ENCODE results near the gene ZNF579.
"Not testable (repeated sequence)": the region's sequence is repeated elsewhere in the genome, so short reads cannot be mapped to it uniquely, and the experiment has no call there.

Gene ZNF579

DNA sequence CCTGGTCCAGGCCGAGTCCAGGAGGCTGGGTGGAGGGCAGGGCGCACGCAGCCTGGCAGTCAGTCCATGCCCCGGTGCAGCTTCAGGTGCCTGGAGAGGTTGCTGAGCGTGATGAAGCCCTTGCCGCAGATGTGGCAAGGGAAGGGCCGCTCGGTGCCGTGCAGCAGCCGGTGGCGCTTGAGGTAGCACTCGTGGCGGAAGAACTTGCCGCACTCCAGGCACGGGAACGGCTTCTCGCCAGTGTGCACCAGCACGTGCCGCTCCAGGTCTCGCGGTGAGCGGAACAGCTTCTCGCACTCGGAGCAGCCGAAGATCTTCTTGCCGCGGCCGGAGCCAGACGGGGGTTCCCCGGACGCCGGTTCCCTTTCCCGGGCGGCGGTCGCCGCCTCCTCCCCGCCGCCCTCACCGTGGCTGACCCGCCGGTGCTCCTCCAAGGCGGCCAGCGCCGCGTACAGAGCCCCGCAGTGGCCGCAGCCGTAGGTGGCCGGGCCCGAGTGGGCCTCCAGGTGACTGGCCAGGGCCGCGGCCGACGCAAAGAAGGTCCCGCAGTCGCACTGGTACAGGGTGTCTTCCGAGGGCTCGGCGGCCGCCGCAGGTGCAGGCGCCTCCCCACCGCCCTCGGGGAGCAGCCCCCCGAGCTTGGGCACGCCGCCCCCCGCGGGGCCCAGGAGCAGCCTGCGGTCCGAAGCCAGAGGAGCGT is 11.9 kb upstream of the ZNF579 start:
- DNase-seq: no peak

DNA sequence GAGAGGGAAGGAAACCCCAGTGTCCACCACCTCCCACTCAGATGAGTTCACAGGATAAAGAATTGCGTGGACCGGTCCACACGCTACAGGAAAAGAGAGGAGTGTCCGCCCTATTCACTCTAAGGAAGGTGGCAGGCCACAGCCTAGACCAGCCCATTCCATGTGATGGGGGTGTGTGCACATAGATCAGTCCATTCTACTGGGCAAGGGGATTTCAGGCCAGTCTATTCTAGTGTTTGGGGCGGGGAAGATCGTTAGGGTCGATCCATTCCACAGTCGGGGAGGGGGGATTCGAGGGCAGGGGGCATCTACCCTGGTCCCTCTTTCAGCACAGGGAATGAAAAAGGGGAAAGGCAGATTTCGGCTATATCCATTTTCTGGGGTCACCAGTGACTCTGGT is 10.9 kb upstream of the ZNF579 start:
- DNase-seq: no peak

- DNase-seq: no peak
Measured at GRCh38 chr19:55590617-55591016, 10.0 kb upstream of the ZNF579 start.

- no peak for DNase-seq
Measured at GRCh38 chr19:55590109-55590508, 9.5 kb upstream of the ZNF579 start.

DNA sequence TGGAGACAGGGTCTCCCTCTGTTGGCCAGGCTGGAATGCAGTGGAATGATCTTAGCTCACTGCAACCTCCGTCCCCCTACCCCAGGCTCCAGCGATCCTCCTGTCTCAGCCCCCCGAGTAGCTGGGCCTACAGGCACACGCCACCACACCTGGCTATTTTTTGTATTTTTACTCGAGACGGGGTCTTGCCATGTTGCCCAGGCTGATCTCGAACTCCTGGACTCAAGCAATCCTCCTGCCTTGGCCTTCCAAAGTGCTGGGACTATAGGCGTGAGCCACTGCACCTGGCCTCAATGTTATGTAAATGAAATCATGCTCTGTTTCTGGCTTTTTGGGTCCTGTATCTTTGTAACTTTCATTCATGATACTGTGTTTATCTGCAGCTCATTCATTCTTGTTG is 8.1 kb upstream of the ZNF579 start:
- DNase-seq: no peak

GRCh38 chr19:55586976-55587668 is 6.5 kb upstream of the ZNF579 start:
- peak; percentile 89 to 90 for DNase-seq

DNA sequence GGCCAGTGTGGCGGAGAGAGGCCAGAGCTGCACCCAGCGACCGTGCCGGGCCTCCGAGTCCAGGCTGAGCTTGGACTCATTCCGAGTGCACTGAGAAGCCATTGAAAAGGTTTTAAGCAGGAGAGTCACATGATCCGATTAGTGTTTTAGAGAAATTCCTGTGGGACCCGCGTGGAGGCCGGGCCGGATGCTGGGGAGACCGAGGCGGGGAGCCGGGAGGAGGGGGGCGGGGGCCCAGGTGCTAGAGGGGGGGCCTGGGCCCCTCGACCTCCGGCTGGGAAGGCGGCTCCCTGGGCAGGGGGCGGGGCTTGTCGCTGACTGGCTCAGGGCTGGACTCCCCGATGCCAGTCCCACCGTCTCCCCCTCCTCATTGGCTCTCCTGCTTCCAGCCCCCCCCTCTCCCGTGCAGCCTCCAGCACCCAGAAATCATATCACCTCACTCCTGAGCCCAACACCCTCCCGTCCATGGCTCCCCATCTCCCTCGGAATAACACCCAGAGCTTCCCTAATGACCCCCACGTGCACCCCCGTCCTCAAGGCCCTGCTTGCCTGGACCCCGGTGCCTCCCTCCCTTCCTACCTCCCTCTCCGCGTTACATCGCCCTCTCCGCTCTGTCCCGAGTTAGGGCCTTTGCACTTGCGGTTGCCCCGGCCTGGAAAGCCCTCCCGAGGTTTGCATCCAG is 5.2 kb upstream of the ZNF579 start:
- peak; percentile 46 to 62 for DNase-seq

- no peak for DNase-seq
Measured at GRCh38 chr19:55584871-55585270, 4.2 kb upstream of the ZNF579 start.

DNA sequence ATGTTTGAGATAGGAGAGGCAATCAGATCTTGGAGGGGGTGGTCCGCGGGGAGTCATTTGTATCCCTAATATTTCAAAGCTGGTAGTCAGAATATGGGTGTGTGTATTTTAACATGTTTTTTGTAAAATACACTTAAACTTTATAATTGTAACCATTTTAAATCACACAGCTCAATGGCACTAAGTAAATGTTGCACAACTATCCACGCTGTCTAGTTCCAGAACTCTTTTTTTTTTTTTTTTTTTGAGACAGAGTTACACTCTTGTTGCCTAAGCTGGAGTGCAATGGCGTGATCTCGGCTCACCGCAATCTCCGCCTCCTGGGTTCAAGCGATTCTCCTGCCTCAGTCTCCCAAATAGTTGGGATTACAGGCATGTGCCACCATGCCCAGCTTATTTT is 3.2 kb upstream of the ZNF579 start:
- not testable (repeated sequence) for DNase-seq

DNA sequence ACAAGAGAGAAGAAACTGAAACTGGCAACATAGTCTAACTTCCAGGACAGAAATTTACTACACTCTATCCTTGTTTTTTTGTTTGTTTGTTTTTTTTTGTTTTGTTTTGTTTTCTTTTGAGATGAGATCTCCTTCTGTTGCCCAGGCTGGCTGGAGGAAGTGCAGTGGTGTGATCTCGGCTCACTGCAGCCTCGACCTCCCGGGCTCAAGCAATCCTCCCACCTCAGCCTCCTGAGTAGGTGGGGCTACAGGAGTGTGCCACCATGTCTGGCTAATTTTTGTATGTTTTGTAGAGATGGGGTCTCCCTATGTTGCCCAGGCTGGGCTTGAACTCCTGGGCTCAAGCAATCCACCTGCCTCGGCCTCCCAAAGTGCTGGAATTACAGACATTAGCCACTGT is 1.6 kb upstream of the ZNF579 start:
- DNase-seq: not testable (repeated sequence)

- no peak for DNase-seq
Measured at GRCh38 chr19:55581823-55582223, 1.2 kb upstream of the ZNF579 start.

DNA sequence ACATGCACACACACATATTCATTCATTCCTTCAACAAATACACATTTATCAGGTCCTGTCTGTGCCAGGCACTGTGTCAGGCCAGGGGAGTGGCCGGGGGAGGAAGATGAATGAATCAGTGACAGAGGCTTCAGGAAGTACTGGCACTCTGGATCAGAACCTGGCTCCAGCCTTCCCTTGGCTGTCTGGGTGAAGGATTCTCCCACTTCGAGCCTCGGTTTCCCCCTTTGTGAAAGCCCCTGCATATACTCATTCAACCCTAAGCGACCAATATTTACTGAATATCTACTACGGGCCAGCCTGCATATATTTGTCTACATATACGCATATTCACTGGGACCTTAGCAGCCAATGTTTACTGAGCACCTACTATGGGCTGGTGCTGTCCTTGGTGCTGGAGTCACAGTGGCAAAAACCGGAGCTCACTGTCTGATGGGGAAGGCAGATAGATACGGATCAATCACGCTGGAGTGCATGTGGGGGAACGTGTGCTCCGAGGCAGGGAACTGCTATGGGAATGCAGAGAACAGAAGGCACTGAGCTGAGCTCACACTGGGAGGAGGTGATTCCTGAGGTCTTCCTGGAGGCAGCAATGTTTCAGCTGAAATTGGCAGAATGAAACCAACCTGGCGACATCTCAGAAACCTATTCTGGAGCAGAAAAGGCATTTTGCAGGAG is 636 bp upstream of the ZNF579 start:
- DNase-seq: no peak

GRCh38 chr19:55579766-55580621 is 654 bp downstream of the ZNF579 start:
- no peak for DNase-seq

DNA sequence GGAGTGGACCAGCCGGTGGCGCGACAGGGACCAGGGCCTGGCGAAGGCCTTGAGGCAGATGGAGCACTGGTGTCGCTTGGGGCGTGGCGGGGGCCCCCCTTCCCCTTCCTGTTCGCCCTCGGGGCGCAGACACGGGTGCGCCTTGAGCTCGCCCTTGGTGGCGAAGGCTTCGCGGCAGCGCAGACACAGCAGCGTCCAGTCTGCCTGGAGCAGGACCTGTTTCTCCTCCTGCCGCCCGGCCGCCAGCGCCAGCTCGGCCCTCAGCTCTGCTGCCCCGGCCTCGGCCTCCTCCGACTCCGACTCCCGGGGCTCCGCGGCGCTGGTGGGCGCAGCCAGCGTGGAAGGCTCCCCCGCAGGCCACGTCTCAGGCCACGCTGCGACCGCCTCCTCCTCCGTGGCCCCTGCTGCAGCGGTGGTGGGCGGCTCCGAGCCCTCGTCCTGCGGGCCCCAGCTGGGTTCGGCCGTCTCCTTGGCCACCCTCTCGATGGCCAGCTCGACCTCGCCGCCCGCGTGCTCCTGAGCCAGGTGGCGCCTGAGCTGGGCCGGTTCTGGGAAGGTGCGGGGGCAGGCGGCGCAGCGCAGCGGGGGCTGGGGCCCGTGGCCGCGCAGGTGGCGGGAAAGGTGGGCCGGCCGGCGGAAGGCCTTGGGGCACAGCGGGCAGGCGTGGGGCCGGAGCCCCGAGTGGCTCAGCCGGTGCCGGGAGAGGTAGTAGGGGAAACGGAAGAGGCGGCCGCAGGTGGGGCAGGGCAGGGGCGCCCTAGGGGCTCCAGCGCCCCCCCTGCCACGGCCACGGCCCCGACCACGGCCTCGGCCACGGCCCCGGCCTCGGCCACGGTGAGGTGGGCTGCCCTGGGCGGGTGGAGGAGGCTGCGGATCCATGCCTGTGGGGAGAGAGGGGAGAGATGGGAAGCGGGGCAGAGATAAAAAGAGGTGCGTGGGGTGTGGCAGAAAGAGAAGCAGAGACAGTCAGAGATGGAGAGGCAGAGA is 1.6 kb downstream of the ZNF579 start:
- no peak for DNase-seq

DNA sequence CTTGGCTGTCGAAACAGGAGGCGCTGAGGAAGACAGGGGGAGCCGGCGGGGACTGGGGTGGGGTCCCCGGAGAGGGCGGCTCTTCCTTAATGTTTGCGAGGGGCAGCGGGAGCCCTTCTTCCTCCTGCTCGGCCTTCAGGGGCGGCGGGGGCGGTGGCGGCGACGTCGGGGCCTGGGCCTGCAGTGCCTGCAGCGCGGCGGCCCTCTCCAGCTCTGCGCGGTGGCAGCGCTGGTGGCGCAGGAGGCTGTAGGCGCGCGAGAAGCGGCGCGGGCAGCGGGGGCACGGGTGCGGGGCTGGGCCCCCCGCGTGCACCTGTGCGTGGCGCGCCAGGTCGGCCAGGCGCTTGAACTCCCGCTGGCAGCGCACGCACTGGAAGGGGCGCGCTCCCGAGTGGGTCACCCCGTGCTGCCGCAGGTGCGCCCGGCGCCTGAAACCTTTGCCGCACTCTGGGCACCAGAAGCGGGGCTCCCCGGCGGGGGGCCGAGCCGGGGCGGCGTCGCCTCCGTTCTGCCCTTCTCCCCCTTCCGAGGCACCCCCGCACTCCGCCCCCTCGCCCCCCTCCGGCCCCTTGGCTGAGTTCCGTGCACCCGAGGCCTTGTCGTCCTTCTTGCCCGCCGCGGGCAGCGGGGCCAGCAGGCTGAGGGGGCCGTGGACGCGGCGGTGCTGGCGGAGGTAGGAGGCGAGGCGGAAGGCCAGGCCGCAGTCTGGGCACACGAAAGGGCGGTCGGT is 2.5 kb downstream of the ZNF579 start:
- no peak for DNase-seq

DNA sequence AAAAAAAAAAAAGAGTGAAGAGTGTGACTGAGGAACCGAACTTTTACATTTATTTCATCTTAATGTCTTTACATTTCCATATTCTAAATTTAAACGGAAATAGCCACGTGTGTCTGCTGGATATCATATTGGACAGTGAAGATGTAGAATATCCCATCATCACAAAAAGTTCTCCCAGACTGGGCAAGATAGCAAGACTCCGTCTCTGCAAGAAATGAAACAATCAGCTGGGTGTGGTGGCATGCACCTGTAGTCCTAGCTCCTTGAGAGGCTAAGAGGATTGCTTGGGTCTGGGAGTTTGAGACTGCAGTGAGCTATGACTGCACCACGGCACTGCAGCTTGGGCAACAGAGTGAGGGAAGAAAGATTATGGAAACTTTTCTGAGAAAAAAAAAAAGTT is 3.9 kb downstream of the ZNF579 start:
- DNase-seq: no peak

- not testable (repeated sequence) for DNase-seq
Measured at GRCh38 chr19:55573929-55574328, 6.7 kb downstream of the ZNF579 start.

GRCh38 chr19:55569477-55569876 is 11.2 kb downstream of the ZNF579 start:
- not testable (repeated sequence) for DNase-seq

DNA sequence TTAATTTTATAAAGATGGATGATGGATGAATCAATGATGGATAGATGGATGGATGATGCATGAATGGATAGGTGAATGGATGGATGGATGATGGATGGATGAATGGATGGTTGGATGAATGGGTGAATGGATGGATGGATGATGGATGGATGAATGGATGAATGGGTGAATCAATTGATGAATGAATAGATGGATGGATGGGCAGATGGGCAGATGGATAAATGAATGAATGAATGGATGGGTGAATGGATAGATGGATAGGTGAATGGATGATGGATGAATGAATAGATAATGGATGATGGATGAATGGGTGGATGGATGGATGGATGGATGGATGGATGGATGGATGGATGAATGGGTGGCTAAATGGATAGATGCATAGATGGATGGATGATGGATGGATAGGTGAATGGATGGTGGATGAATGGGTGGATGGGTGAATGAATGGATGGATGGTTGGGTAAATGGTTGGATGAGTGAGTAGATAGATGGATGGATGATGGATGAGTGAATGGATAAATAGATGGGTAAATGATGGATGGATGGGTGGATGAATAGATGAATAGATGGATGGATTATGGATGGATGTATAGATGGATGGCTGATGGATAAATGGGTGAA is 12.8 kb downstream of the ZNF579 start:
- no peak for DNase-seq

- no peak for DNase-seq
Measured at GRCh38 chr19:55566823-55567222, 13.8 kb downstream of the ZNF579 start.

All from stimulated activated CD4-positive, alpha-beta T cell treated with anti-CD3 and anti-CD28 coated beads, Interleukin-4, amount 100 ng/mL, for 4 hours (primary cell).